MM.1S (cell line): ENCODE data around the gene TAC4.

ENCODE experiments used
- DNase-seq: peaks from one replicate; pipeline ENCODE4 v3.0.0-alpha.2; 2015
- H2AFZ ChIP-seq: fragments of 300-600 bp; sonication (generic); 2 replicates; pipeline ENCODE4 v1.6.0; 2016; ENCODE audit warnings: antibody characterized with exemption, low read length
- H3F3A ChIP-seq: fragments of 300-600 bp; sonication (generic); 2 replicates; pipeline ENCODE4 v1.6.1; 2016; ENCODE audit warnings: mild to moderate bottlenecking, antibody characterized with exemption, low read length, moderate library complexity, mixed read lengths; ENCODE audit not compliant: insufficient read depth
- H3K27ac ChIP-seq: fragments of 300-600 bp; sonication (generic); 2 replicates; pipeline ENCODE4 v1.5.1; 2016; ENCODE audit warnings: mild to moderate bottlenecking, low read length
- H3K27me3 ChIP-seq: fragments of 300-600 bp; sonication (generic); replicated peaks from 2 replicates; pipeline ENCODE4 v1.6.0; 2016; ENCODE audit warnings: low read length; ENCODE audit not compliant: insufficient read depth
- H3K36me3 ChIP-seq: fragments of 300-600 bp; sonication (generic); replicated peaks from 2 replicates; pipeline ENCODE4 v1.6.1; 2016; ENCODE audit warnings: mild to moderate bottlenecking, low read length, mixed read lengths; ENCODE audit not compliant: insufficient read depth
- H3K4me1 ChIP-seq: fragments of 300-600 bp; sonication (generic); 2 replicates; pipeline ENCODE4 v1.6.1; 2016; ENCODE audit warnings: low read length, mixed read lengths
- H3K4me2 ChIP-seq: fragments of 300-600 bp; sonication (generic); 2 replicates; pipeline ENCODE4 v1.6.0; 2016; ENCODE audit warnings: low read depth, low read length
- H3K4me3 ChIP-seq: fragments of 300-600 bp; sonication (generic); 2 replicates; pipeline ENCODE4 v1.5.1; 2016; ENCODE audit warnings: low read length, mixed read lengths
- H3K79me2 ChIP-seq: fragments of 300-600 bp; sonication (generic); 2 replicates; pipeline ENCODE4 v1.6.1; 2016; ENCODE audit warnings: mixed run types, low read length, mixed read lengths
- H3K9ac ChIP-seq: fragments of 300-600 bp; sonication (generic); 2 replicates; pipeline ENCODE4 v1.6.1; 2016; ENCODE audit warnings: low read length, mixed read lengths
- H3K9me2 ChIP-seq: fragments of 300-600 bp; sonication (generic); replicated peaks from 2 replicates; pipeline ENCODE4 v1.6.1; 2016; ENCODE audit warnings: mild to moderate bottlenecking, low read length, mixed read lengths; ENCODE audit not compliant: insufficient read depth
- H3K9me3 ChIP-seq: fragments of 300-600 bp; sonication (generic); replicated peaks from 2 replicates; pipeline ENCODE4 v1.6.1; 2016; ENCODE audit warnings: mild to moderate bottlenecking, low read length, mixed read lengths; ENCODE audit not compliant: insufficient read depth
- H4K20me1 ChIP-seq: fragments of 300-600 bp; sonication (generic); 2 replicates; pipeline ENCODE4 v1.6.1; 2016; ENCODE audit warnings: mild to moderate bottlenecking, low read length, moderate library complexity, mixed read lengths; ENCODE audit not compliant: insufficient read depth
- CTCF ChIP-seq: fragments of 300-600 bp; sonication (generic); IDR thresholded peaks from 2 replicates; pipeline ENCODE4 v1.5.1; 2016; ENCODE audit warnings: antibody characterized with exemption, low read length, mixed read lengths
- EZH2 ChIP-seq: fragments of 300-600 bp; sonication (generic); optimal IDR thresholded peaks from 2 replicates; pipeline ENCODE3; 2017; ENCODE audit warnings: low read depth, mild to moderate bottlenecking, antibody characterized with exemption, low read length, mixed read lengths
- EZH2phosphoT487 ChIP-seq: fragments of 300-600 bp; sonication (generic); IDR thresholded peaks from 2 replicates; pipeline ENCODE4 v1.6.1; 2018; ENCODE audit warnings: antibody characterized with exemption, low read length

The TAC4 gene

GRCh38 chr17:49823614-49824013, 24.3 kb downstream of the TAC4 start:
- Histone ChIP-seq H3K9me3 (no peaks in the 10 kb centered on the region), H4K20me1 (no peaks in the 10 kb centered on the region), H3K9ac (no peak overlapping the region), H3K27me3 (no peaks in the 10 kb centered on the region), H3K4me1 (no peaks in the 10 kb centered on the region), H3K4me2 (no peak overlapping the region), H3K79me2 (peaks cover 12% of the 10 kb centered on the region; the same call in 1 of the 2 replicates), H3K27ac (no peak overlapping the region), H3K9me2 (no peaks in the 10 kb centered on the region), H3K4me3 (no peak overlapping the region), H3F3A (no peaks in the 10 kb centered on the region), H2AFZ (no peak overlapping the region), H3K36me3 (peaks cover 36% of the 10 kb centered on the region)
- no peak for DNase-seq
- TF ChIP-seq EZH2phosphoT487 (no peak), EZH2 (no peak), CTCF (no peak)

- Histone ChIP-seq H3K27me3 (no peaks in the 10 kb centered on the region), H3K9me2 (no peaks in the 10 kb centered on the region), H3K79me2 (peaks cover 17% of the 10 kb centered on the region; the same call in 1 of the 2 replicates), H3F3A (no peaks in the 10 kb centered on the region), H3K4me1 (no peaks in the 10 kb centered on the region), H3K4me3 (no peak overlapping the region), H3K4me2 (no peak overlapping the region), H3K36me3 (peaks cover 36% of the 10 kb centered on the region), H3K9ac (no peak overlapping the region), H3K27ac (no peak overlapping the region), H2AFZ (no peak overlapping the region), H3K9me3 (no peaks in the 10 kb centered on the region), H4K20me1 (no peaks in the 10 kb centered on the region)
- DNase-seq = no peak
- no peak for TF ChIP-seq EZH2phosphoT487
- no peak for TF ChIP-seq CTCF
- TF ChIP-seq EZH2 = no peak
These were observed 25.0 kb downstream of the TAC4 start for GRCh38 chr17:49822829-49823228.

GRCh38 chr17:49821916-49822315, 26.0 kb downstream of the TAC4 start:
- no peaks in the 10 kb centered on the region for H3K4me1 ChIP-seq

More at GRCh38 chr17:49821916-49822315, 26.0 kb downstream of the TAC4 start:
- no peak overlapping the region for H3K9ac ChIP-seq
- H3K9me3 ChIP-seq = no peaks in the 10 kb centered on the region
- no peak overlapping the region for H2AFZ ChIP-seq
- H3K79me2 ChIP-seq = peaks cover 26% of the 10 kb centered on the region; the same call in 1 of the 2 replicates
- no peaks in the 10 kb centered on the region for H3K9me2 ChIP-seq
- H3F3A ChIP-seq = no peaks in the 10 kb centered on the region
- no peak overlapping the region for H3K4me3 ChIP-seq
- H3K27ac ChIP-seq = no peak overlapping the region
- H4K20me1 ChIP-seq = no peaks in the 10 kb centered on the region
- H3K36me3 ChIP-seq = peaks cover 40% of the 10 kb centered on the region
- H3K4me2 ChIP-seq = no peak overlapping the region
- DNase-seq = no peak
- H3K27me3 ChIP-seq = no peaks in the 10 kb centered on the region
- TF ChIP-seq CTCF = no peak
- no peak for TF ChIP-seq EZH2phosphoT487
- no peak for TF ChIP-seq EZH2
